ENCODE measurements around the gene ST13.
"Not testable (repeated sequence)": the region's sequence is repeated elsewhere in the genome, so short reads cannot be mapped to it uniquely, and the experiment has no call there.

ST13 gene

DNA sequence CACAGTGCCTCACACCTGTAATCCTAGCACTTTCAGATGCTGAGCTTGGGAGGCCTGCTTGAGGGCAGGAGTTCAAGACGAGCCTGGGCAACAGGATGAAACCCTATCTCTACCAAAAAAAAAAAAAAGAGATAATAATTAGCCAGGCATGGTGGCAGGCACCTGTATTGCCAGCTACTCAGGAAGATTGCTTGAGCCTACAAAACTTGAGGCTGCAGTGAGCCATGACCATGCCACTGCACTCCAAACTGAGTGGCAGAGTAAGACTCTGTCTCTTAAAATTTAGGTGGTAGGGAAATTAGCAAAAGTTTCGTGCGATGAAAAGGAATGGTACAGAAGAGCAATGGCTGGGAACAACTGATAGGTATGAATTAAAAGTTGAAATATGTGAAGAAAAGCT lies 18.0 kb downstream of the ST13 start:
- DNase-seq (ENCODE audit: extremely low read depth, insufficient read length) = no peak

DNA sequence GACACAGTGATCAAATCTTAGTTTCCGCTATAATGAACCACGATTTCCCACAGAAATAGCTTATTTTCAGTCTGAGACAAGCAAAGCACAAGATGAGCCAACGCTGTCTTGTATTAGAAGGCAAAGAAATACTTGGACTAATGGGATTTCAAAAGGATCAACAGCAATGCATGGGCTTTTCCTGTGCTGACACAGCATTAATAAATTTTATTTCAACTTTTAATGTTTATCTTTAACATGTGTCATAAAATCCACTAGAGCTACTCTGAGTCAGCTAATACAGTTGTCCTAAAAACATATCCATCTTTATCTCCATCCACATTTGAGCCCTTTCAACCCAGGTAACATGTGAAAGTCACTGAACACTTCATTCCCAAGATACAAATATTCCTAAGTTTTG lies 21.8 kb downstream of the ST13 start:
- Histone ChIP-seq H3K27me3 (replicated peaks; ENCODE audit: control insufficient read depth, insufficient read depth, low read length) (no peaks in the 10 kb centered on the region), H3K4me3 (replicated peaks; ENCODE audit: low read depth, low read length) (no peak overlapping the region), H3K36me3 (ENCODE audit: control insufficient read depth, insufficient read depth, low read length) (peaks cover 7% of the 10 kb centered on the region)
- no peak for DNase-seq (ENCODE audit: extremely low read depth, insufficient read length)
- TF ChIP-seq, protein P1, sequence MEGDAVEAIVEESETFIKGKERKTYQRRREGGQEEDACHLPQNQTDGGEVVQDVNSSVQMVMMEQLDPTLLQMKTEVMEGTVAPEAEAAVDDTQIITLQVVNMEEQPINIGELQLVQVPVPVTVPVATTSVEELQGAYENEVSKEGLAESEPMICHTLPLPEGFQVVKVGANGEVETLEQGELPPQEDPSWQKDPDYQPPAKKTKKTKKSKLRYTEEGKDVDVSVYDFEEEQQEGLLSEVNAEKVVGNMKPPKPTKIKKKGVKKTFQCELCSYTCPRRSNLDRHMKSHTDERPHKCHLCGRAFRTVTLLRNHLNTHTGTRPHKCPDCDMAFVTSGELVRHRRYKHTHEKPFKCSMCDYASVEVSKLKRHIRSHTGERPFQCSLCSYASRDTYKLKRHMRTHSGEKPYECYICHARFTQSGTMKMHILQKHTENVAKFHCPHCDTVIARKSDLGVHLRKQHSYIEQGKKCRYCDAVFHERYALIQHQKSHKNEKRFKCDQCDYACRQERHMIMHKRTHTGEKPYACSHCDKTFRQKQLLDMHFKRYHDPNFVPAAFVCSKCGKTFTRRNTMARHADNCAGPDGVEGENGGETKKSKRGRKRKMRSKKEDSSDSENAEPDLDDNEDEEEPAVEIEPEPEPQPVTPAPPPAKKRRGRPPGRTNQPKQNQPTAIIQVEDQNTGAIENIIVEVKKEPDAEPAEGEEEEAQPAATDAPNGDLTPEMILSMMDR (IDR thresholded peaks at IDR 0.05; ENCODE audit: insufficient read depth, low read length, poor library complexity, severe bottlenecking) = no peak

More for the DNA sequence above, 18.0 kb downstream of the ST13 start:
- H3K36me3 ChIP-seq (ENCODE audit: control insufficient read depth, insufficient read depth, low read length) = peaks cover 12% of the 10 kb centered on the region
- no peak overlapping the region for H3K4me3 ChIP-seq (replicated peaks; ENCODE audit: low read depth, low read length)
- no peaks in the 10 kb centered on the region for H3K27me3 ChIP-seq (replicated peaks; ENCODE audit: control insufficient read depth, insufficient read depth, low read length)
- TF ChIP-seq, protein P1 (IDR thresholded peaks at IDR 0.05; ENCODE audit: insufficient read depth, low read length, poor library complexity, severe bottlenecking) = no peak

DNA sequence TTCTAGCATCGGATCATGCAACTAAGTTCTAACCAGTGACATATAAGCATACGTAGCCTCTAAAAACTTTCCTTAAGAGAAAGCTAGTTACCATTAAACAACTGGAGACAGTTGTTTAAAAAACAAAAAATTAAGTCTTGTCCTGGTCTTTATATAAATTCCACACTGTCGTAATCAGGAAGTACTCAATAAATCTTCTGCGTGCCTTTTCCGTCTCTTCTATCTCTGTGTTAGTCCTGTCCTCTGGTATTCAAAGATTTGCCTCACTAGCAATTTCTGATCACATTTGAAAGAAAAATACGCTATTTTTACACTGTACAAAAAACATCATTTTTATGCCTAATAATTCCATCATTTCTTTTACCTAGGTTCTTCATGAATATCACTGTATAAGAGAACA lies 27.3 kb downstream of the ST13 start:
- no peaks in the 10 kb centered on the region for H3K27me3 ChIP-seq (replicated peaks; ENCODE audit: control insufficient read depth, insufficient read depth, low read length)
- no peaks in the 10 kb centered on the region; the same call in none of the 2 replicates for H3K36me3 ChIP-seq (ENCODE audit: control insufficient read depth, insufficient read depth, low read length)
- no peak for DNase-seq (ENCODE audit: extremely low read depth, insufficient read length)
- no peak overlapping the region for H3K4me3 ChIP-seq (replicated peaks; ENCODE audit: low read depth, low read length)
- TF ChIP-seq, protein P1 (IDR thresholded peaks at IDR 0.05; ENCODE audit: insufficient read depth, low read length, poor library complexity, severe bottlenecking) = no peak

DNA sequence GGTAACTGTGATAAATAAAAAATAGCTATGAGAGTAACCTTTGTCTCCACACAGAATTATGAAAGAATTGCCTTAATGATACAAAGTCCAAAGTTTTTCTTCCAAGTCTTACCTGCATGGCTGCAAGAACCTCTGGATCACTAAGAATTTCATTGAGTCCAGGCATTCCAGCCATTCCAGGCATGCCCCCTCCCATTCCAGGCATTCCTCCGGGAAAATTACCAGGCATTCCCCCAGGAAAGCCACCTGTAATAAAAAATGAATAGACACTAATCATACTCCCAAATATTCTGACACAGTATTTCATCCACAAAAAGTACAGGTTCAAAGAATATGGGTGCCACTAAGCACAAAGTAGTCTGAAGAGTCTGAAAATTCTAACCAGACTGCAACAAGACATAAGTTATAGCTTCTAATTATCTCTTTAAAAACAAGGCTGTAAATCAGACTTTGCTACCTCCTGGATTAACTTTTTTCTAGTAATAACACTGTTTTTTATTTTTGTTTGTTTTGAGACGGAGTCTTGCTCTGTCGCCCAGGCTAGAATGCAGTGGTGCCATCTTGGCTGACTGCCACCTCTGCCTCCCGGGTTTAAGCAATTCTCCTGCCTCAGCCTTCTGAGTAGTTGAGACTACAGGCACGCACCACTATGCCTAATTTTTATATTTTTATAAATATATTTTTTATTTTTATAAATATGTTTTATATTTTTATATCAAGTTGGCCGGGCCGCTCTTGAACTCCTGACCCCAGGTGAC lies 29.3 kb downstream of the ST13 start:
- TF ChIP-seq, protein P1 (IDR thresholded peaks at IDR 0.05; ENCODE audit: insufficient read depth, low read length, poor library complexity, severe bottlenecking) = no peak
- Histone ChIP-seq H3K36me3 (ENCODE audit: control insufficient read depth, insufficient read depth, low read length) (no peaks in the 10 kb centered on the region; the same call in none of the 2 replicates), H3K27me3 (replicated peaks; ENCODE audit: control insufficient read depth, insufficient read depth, low read length) (no peaks in the 10 kb centered on the region), H3K4me3 (replicated peaks; ENCODE audit: low read depth, low read length) (no peak overlapping the region)
- DNase-seq (ENCODE audit: extremely low read depth, insufficient read length) = no peak

DNA sequence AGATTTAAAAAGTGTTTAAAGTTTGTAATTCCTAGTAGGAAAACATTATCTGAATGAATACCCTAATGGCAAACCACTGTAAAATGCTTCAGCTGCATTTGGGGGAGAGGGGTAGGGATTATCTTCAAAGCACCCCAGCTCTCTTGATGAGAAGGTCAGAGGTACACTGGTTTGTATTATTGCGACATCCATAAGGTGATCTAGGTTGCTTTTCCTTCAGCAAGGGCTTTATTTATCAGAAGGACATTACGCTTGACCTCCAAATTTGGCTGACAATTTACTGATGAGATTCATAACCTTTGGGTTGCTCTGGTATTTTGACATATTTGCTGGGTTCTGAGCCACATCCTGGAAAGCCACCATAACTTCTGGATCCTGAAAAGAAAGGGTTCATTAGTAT lies 30.1 kb downstream of the ST13 start:
- H3K27me3 ChIP-seq (replicated peaks; ENCODE audit: control insufficient read depth, insufficient read depth, low read length); H3K36me3 ChIP-seq (ENCODE audit: control insufficient read depth, insufficient read depth, low read length); DNase-seq (ENCODE audit: extremely low read depth, insufficient read length); H3K4me3 ChIP-seq (replicated peaks; ENCODE audit: low read depth, low read length): not testable (repeated sequence)

DNA sequence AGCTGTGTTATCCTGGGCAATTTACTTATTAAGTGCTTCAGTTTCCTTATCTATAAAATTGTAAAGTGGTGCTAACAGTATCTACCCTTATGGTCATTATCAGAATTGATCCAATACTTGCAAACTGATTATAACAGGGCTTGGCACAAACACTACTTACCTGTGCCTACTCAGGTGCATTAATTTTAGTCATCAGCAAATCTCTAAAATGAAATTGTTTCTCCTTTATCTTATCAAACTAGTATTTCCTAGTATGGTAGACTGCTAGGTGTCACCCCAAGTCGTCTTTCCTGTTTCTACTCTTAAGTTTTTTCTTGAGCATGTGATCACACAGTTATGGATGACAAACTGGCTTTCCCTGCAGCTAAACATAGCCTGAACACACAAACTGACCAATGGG lies 33.0 kb downstream of the ST13 start:
- H3K36me3 ChIP-seq (ENCODE audit: control insufficient read depth, insufficient read depth, low read length) = no peaks in the 10 kb centered on the region; the same call in none of the 2 replicates
- H3K4me3 ChIP-seq (replicated peaks; ENCODE audit: low read depth, low read length) = no peak overlapping the region
- no peak for DNase-seq (ENCODE audit: extremely low read depth, insufficient read length)
- no peaks in the 10 kb centered on the region for H3K27me3 ChIP-seq (replicated peaks; ENCODE audit: control insufficient read depth, insufficient read depth, low read length)
- TF ChIP-seq, protein P1 (IDR thresholded peaks at IDR 0.05; ENCODE audit: insufficient read depth, low read length, poor library complexity, severe bottlenecking) = no peak
